Heart left ventricle (tissue), 16 donors: Measurements from ENCODE around the gene CYTH1. TPM values are rescaled to one million over a fixed set of nuclear protein-coding genes. Genes with fewer than 3 reads are reported as not detected.
A peak's percentile ranks its signal among the peaks of the same experiment; 100 is the strongest.

ENCODE experiments used
- ATAC-seq, 4 donors: fragments of 200-7000 bp; cut with Tn5 transposase; one replicate each; pipeline ENCODE4 v1.9.1; 2020 to 2022; ENCODE audit warnings: moderate library complexity in 4 of 4, mild to moderate bottlenecking in 3 of 4, moderate number of reproducible peaks in 1 of 4
- DNase-seq, 5 donors: peaks; one replicate each; pipeline ENCODE4 v3.0.0-alpha.2; 2020
- H3K27ac ChIP-seq, 12 donors: fragments of 200-600 bp; sonication (generic) in 4 of 12; one replicate each; pipeline versions ENCODE4 v1.5.0 to v1.8.0; 2016 to 2022; ENCODE audit warnings: mild to moderate bottlenecking in 2 of 12
- H3K27me3 ChIP-seq, 9 donors: fragments of 200-600 bp; sonication (generic) in 2 of 9; one replicate each; pipeline versions ENCODE4 v1.5.1 to v1.8.0; 2016 to 2022; ENCODE audit warnings: mild to moderate bottlenecking in 3 of 9
- H3K36me3 ChIP-seq, 9 donors: fragments of 200-600 bp; sonication (generic) in 2 of 9; one replicate each; pipeline versions ENCODE4 v1.5.0 to v1.8.0; 2018 to 2022; ENCODE audit warnings: mild to moderate bottlenecking in 2 of 9
- H3K4me1 ChIP-seq, 12 donors: fragments of 200-600 bp; sonication (generic) in 4 of 12; one replicate each; pipeline versions ENCODE4 v1.5.0 to v1.8.0; 2016 to 2022; ENCODE audit warnings: mild to moderate bottlenecking in 3 of 12
- H3K4me3 ChIP-seq, 12 donors: fragments of 200-600 bp; sonication (generic) in 4 of 12; one replicate each; pipeline versions ENCODE4 v1.5.0 to v1.8.0; 2017 to 2022; ENCODE audit warnings: mild to moderate bottlenecking in 9 of 12, moderate library complexity in 4 of 12
- H3K9me3 ChIP-seq, 12 donors: fragments of 200-600 bp; sonication (generic) in 4 of 12; one replicate each; pipeline versions ENCODE4 v1.5.0 to v1.8.0; 2016 to 2022; ENCODE audit warnings: mild to moderate bottlenecking in 1 of 12
- POLR2A ChIP-seq, 2 donors: fragments of 450-650 bp; IDR thresholded peaks; one replicate each; pipeline ENCODE4 v1.6.1; 2017; ENCODE audit warnings: antibody characterized with exemption in 2 of 2, mild to moderate bottlenecking in 2 of 2, moderate library complexity in 2 of 2
- WGBS, 4 donors: extraction: QIAGEN DNeasy Blood & Tissue Kit in 2 of 4; methylation state at CpG; one replicate each; pipeline versions ENCODE4 v1.1.5 to v1.1.7; 2013 to 2018; 5-methylcytosine and 5-hydroxymethylcytosine counted together
- intact Hi-C, 10 donors: fragments of 100-400 bp; cut with DNase I; formaldehyde crosslinking; loops; one replicate each; pipeline versions ENCODE4 v1.11.1 to v1.14.2; 2022
- polyA plus RNA-seq, 2 donors: library from polyadenylated mRNA; stranded (reverse); fragments of 200-250 nt; gene quantifications; one replicate each; pipeline ENCODE4 v1.2.3, GENCODE V29; 2013
- total RNA-seq, 9 donors: library from RNA; depleted of rRNA in 2 of 9; stranded (reverse); fragments of >200 nt in 2 of 9; fragmentation: NEBNext Ultra II Directional in 3 of 9; extraction: Animal tissue kit (Norgen Biotek cat#: 25700) in 3 of 9; gene quantifications; one replicate each; pipeline versions ENCODE4 v1.1.0 to v1.2.4, GENCODE V29; 2016 to 2023
- TF ChIP-seq, protein P1 (sequence below), 12 donors: fragments of 200-600 bp; sonication (generic) in 4 of 12; IDR thresholded peaks; one replicate each; pipeline versions ENCODE4 v1.5.0 to v1.8.0; 2018 to 2022; ENCODE audit warnings: antibody characterized with exemption in 12 of 12, mild to moderate bottlenecking in 5 of 12
- donor health status: ischemic (EF 13 %, LVEDD 7.1; RV severe dilation, severe dysfunction).
- donor health status: healthy with polysubstance abuse.
- donor health status: DM: no; HTN: yes; CAD: no.
- donor health status: DM: no; HTN: no; CAD: no.
- donor health status: ischemic (EF 25% LVEDD 6.9; RV normal size, moderate dysfunction).
- donor health status: ischemic (EF 25% LVEDD 5.7; RV mildly dilated, moderate dysfunction).
- donor health status: healthy.
- donor health status: DM: yes; HTN: yes; CAD: no.
- donor health status: ischemic (EF 35%, LVEDD 5.7; RV mildly dilated, moderate dysfunction).
- donor health status: nonischemic (EF 11% LVEDD 7.7; RV severe dilation, severe dysfunction).
- donor health status: DM: yes; HTN: yes; CAD: no.
- donor health status: PGD.
- donor health status: ischemic (EF 29% LVEDD 5.4; RV normal size, mild dysfunction).
- donor health status: nonischemic (EF 23%, LVEDD 6.1; RV moderate dilation, normal function).

CYTH1 gene
- total and polyA plus RNA-seq, 11 donors: 20.0 to 59.1 (median 30.9) TPM

DNA sequence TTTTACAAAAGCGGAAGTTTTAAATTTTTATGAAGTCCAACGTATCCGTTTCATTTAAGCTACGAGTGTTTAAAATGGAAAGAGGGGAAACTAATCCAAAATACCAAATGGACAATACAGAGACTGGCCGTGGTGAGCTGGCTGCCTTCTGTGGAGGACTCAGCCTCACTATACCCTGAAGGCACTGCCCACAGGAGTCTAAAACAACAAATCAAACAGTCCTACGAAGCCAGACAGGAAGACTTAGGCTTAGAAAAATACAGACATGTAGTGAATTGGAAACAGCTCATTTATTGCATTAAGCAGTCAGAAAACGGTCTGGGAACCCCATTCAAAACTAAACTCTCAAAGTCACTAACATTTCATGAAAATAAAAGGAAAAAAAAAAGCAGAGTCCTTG lies 75.1 kb downstream of the CYTH1 start:
- intact Hi-C loops: loop anchor here in 3 of 10 donors (5.0 kb wide), 2 partner anchors 40 to 210 kb away; no protein-coding TSS in a partner anchor
- H3K4me1 ChIP-seq: peaks cover 0 to 35% (median 27%) of the 10 kb centered on the region in 12 donors

DNA sequence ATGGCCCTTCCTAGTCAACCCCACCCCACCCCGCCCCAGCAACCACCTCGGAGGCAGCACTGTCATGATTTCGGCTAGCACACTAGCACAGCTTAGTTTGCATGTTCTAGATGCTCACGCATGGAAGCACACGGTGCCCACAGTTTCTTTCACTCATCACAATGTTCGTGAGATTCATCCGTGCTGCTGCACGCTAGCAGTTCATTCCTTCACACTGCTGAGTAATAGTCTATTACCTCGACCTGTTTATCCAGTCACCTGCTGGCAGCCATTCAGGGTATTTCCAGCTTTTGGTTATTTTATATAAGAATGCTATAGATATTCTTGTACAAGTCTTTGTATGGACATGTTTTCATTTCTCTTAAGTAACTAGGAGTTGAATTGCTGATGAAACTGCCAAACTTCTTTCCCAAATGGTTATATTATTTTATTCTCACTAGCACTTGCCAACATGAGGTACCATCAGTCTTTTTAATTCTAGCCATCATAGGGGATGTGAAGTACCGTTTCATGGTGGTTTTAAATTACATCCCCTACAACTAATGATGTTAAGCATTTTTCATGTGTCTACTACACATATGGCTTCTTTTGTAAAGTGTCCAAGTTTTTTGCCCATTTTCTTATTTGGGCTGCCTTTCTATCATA lies 75.7 kb downstream of the CYTH1 start:
- intact Hi-C loops: loop anchor here in 3 of 10 donors (5.0 kb wide), 2 partner anchors 41 to 209 kb away; no protein-coding TSS in a partner anchor
- WGBS, 4 donors: 89 to 93% (median 91%) methylated on average over 10 of the region's 10 CpGs
- H3K4me3 ChIP-seq: no peak overlapping the region
- H3K27ac ChIP-seq: no peak overlapping the region
- peaks cover 0 to 76% (median 53%) of the 10 kb centered on the region in 9 donors for H3K36me3 ChIP-seq
- ATAC-seq (no peak), DNase-seq (no peak)
- H3K9me3 ChIP-seq: no peaks in the 10 kb centered on the region
- peaks cover 0 to 35% (median 27%) of the 10 kb centered on the region in 12 donors for H3K4me1 ChIP-seq
- TF ChIP-seq, protein P1, sequence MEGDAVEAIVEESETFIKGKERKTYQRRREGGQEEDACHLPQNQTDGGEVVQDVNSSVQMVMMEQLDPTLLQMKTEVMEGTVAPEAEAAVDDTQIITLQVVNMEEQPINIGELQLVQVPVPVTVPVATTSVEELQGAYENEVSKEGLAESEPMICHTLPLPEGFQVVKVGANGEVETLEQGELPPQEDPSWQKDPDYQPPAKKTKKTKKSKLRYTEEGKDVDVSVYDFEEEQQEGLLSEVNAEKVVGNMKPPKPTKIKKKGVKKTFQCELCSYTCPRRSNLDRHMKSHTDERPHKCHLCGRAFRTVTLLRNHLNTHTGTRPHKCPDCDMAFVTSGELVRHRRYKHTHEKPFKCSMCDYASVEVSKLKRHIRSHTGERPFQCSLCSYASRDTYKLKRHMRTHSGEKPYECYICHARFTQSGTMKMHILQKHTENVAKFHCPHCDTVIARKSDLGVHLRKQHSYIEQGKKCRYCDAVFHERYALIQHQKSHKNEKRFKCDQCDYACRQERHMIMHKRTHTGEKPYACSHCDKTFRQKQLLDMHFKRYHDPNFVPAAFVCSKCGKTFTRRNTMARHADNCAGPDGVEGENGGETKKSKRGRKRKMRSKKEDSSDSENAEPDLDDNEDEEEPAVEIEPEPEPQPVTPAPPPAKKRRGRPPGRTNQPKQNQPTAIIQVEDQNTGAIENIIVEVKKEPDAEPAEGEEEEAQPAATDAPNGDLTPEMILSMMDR (IDR thresholded peaks at IDR 0.05): no peak
- no peak for TF ChIP-seq POLR2A (IDR thresholded peaks at IDR 0.05)
- H3K27me3 ChIP-seq: no peaks in the 10 kb centered on the region

More for the DNA sequence above, 75.1 kb downstream of the CYTH1 start:
- Histone ChIP-seq H3K9me3 (no peaks in the 10 kb centered on the region), H3K36me3 (peaks cover 0 to 70% (median 47%) of the 10 kb centered on the region in 9 donors), H3K27me3 (no peaks in the 10 kb centered on the region), H3K27ac (no peak overlapping the region), H3K4me3 (no peak overlapping the region)
- DNase-seq: no peak
- WGBS, 4 donors: 94 to 96% (median 94%) methylated on average over 7 of the region's 7 CpGs
- TF ChIP-seq POLR2A (IDR thresholded peaks at IDR 0.05): no peak
- TF ChIP-seq, protein P1 (IDR thresholded peaks at IDR 0.05): no peak
- no peak for ATAC-seq

DNA sequence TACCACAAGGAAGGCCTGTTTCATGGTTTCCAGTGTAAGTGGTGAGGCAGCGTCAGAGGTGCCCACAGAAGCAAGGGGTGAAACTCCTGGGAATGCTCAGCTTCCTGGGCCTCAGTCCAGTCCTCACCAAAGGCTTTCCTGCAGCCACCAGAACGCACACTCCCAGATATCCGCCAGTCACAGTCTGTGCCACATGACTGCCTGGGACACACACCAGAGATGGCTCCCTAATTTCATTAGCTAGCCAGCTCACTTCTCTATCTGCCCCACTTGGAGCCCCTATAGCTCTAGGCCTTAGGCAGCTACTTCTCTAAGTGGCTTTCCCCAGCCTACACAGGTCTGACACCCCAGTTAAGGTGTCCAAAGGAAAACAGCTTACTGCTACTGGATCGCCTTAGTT lies 77.0 kb downstream of the CYTH1 start:
- ATAC-seq (peak; percentile 81 to 92 (median 84)), DNase-seq (peak in 4 of 5 donors; percentile 29 to 53 (median 41))
- intact Hi-C loops: loop anchor here in 3 of 10 donors (5.0 kb wide), 2 partner anchors 42 to 208 kb away; no protein-coding TSS in a partner anchor
- Histone ChIP-seq H3K27me3 (no peaks in the 10 kb centered on the region), H3K4me1 (peaks cover 0 to 34% (median 20%) of the 10 kb centered on the region in 12 donors), H3K9me3 (no peaks in the 10 kb centered on the region), H3K4me3 (no peak overlapping the region), H3K36me3 (peaks cover 0 to 89% (median 66%) of the 10 kb centered on the region in 9 donors), H3K27ac (peak overlapping the region in 6 of 12 donors; percentile 3 to 62 (median 29))
- TF ChIP-seq, protein P1 (IDR thresholded peaks at IDR 0.05): no peak
- TF ChIP-seq POLR2A (IDR thresholded peaks at IDR 0.05): no peak
- 55 to 70% (median 60%) methylated on average over 4 of the region's 4 CpGs for WGBS, 4 donors

DNA sequence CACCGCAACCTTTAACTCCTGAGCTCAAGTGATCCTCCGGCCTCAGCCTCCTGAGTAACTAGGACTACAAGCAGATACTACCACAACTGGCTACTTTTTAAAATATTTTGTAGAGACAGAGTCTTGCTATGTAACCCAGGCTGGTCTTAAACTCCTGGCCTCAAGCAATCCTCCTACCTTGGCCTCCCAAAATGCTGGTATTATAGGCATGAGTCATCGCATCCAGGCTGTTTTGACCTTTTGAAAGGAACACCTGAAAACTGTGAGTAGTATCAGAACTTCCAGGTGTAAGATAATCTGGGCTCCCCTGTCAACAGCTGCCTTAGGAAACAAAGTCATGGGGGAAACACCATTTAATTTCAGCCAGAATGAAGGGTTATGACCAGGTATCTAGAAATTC lies 77.5 kb downstream of the CYTH1 start:
- intact Hi-C loops: no loop called here
- ATAC-seq: no peak
- DNase-seq: no peak
- H3K27me3 ChIP-seq: no peaks in the 10 kb centered on the region
- TF ChIP-seq, protein P1 (IDR thresholded peaks at IDR 0.05): no peak
- TF ChIP-seq POLR2A (IDR thresholded peaks at IDR 0.05): no peak
- H3K4me3 ChIP-seq: no peak overlapping the region
- peaks cover 0 to 29% (median 16%) of the 10 kb centered on the region in 12 donors for H3K4me1 ChIP-seq
- 97 to 100% (median 98%) methylated on average over 3 of the region's 3 CpGs for WGBS, 4 donors
- H3K27ac ChIP-seq: peak overlapping the region in 6 of 12 donors; percentile 3 to 62 (median 29)
- H3K36me3 ChIP-seq: peaks cover 0 to 94% (median 71%) of the 10 kb centered on the region in 9 donors
- no peaks in the 10 kb centered on the region for H3K9me3 ChIP-seq
